GM18526 (cell line): ENCODE data around the gene ZNF516.

Source experiments
- POLR2A ChIP-seq: IDR thresholded peaks from 3 replicates; pipeline ENCODE4 v1.6.1; 2011; ENCODE audit not compliant: insufficient read length; ENCODE audit errors: extremely low read depth

The ZNF516 gene

GRCh38 chr18:76398896-76399612, 96.0 kb downstream of the ZNF516 start:
- TF ChIP-seq POLR2A = no peak

GRCh38 chr18:76398295-76398694, 96.7 kb downstream of the ZNF516 start:
- no peak for TF ChIP-seq POLR2A

- TF ChIP-seq POLR2A = no peak
These were observed 97.4 kb downstream of the ZNF516 start for GRCh38 chr18:76397631-76398030.

GRCh38 chr18:76396792-76397191, 98.2 kb downstream of the ZNF516 start:
- TF ChIP-seq POLR2A = no peak

- TF ChIP-seq POLR2A = no peak
These were observed 99.4 kb downstream of the ZNF516 start for GRCh38 chr18:76395609-76396008.

- no peak for TF ChIP-seq POLR2A
These were observed 100.1 kb downstream of the ZNF516 start for GRCh38 chr18:76394780-76395476.

GRCh38 chr18:76392349-76392748, 102.7 kb downstream of the ZNF516 start:
- no peak for TF ChIP-seq POLR2A

- TF ChIP-seq POLR2A = no peak
These were observed 103.3 kb downstream of the ZNF516 start for GRCh38 chr18:76391746-76392145.

- TF ChIP-seq POLR2A = no peak
These were observed 104.0 kb downstream of the ZNF516 start for GRCh38 chr18:76391038-76391437.

- TF ChIP-seq POLR2A = no peak
These were observed 104.5 kb downstream of the ZNF516 start for GRCh38 chr18:76390452-76391035.

- TF ChIP-seq POLR2A = no peak
These were observed 105.3 kb downstream of the ZNF516 start for GRCh38 chr18:76389716-76390115.

- TF ChIP-seq POLR2A = no peak
These were observed 106.1 kb downstream of the ZNF516 start for GRCh38 chr18:76388891-76389423.

GRCh38 chr18:76388261-76388660, 106.8 kb downstream of the ZNF516 start:
- TF ChIP-seq POLR2A = no peak

- TF ChIP-seq POLR2A = no peak
These were observed 107.4 kb downstream of the ZNF516 start for GRCh38 chr18:76387608-76388007.

GRCh38 chr18:76386886-76387285, 108.2 kb downstream of the ZNF516 start:
- no peak for TF ChIP-seq POLR2A

GRCh38 chr18:76386071-76386470, 109.0 kb downstream of the ZNF516 start:
- no peak for TF ChIP-seq POLR2A
